GM21717 (cell line): ENCODE results near the gene CYP4F2.
"Not testable (repeated sequence)": the region's sequence is repeated elsewhere in the genome, so short reads cannot be mapped to it uniquely, and the experiment has no call there.

Experiments
- ATAC-seq: cut with Tn5 transposase; IDR thresholded peaks from one replicate; pipeline ENCODE4 v1.9.1; 2021; ENCODE audit warnings: mild to moderate bottlenecking, moderate library complexity; ENCODE audit not compliant: unreplicated experiment

The CYP4F2 gene

GRCh38 chr19:15860522-15860921 is 37.4 kb downstream of the CYP4F2 start:
- no peak for ATAC-seq

- no peak for ATAC-seq
These were observed 38.7 kb downstream of the CYP4F2 start for GRCh38 chr19:15859187-15859586.

GRCh38 chr19:15850385-15850784 is 47.5 kb downstream of the CYP4F2 start:
- ATAC-seq = no peak

GRCh38 chr19:15846923-15847322 is 51.0 kb downstream of the CYP4F2 start:
- ATAC-seq = no peak

GRCh38 chr19:15843894-15844222 is 54.0 kb downstream of the CYP4F2 start:
- not testable (repeated sequence) for ATAC-seq

GRCh38 chr19:15843203-15843893 is 54.5 kb downstream of the CYP4F2 start:
- ATAC-seq = no peak

- ATAC-seq = no peak
These were observed 55.9 kb downstream of the CYP4F2 start for GRCh38 chr19:15841875-15842569.

GRCh38 chr19:15840833-15841232 is 57.0 kb downstream of the CYP4F2 start:
- no peak for ATAC-seq

- ATAC-seq = not testable (repeated sequence)
These were observed 58.0 kb downstream of the CYP4F2 start for GRCh38 chr19:15839888-15840287.

- no peak for ATAC-seq
These were observed 59.5 kb downstream of the CYP4F2 start for GRCh38 chr19:15838351-15838750.

GRCh38 chr19:15837221-15837731 is 60.6 kb downstream of the CYP4F2 start:
- no peak for ATAC-seq

GRCh38 chr19:15836330-15837220 is 61.3 kb downstream of the CYP4F2 start:
- ATAC-seq = peak; percentile 92

- ATAC-seq = not testable (repeated sequence)
These were observed 62.1 kb downstream of the CYP4F2 start for GRCh38 chr19:15835565-15836329.

GRCh38 chr19:15834232-15834631 is 63.6 kb downstream of the CYP4F2 start:
- ATAC-seq = not testable (repeated sequence)

GRCh38 chr19:15831626-15832025 is 66.2 kb downstream of the CYP4F2 start:
- no peak for ATAC-seq

- ATAC-seq = no peak
These were observed 68.1 kb downstream of the CYP4F2 start for GRCh38 chr19:15829786-15830185.

- ATAC-seq = no peak
These were observed 68.6 kb downstream of the CYP4F2 start for GRCh38 chr19:15829306-15829698.

- ATAC-seq = not testable (repeated sequence)
These were observed 69.1 kb downstream of the CYP4F2 start for GRCh38 chr19:15828611-15829305.

GRCh38 chr19:15828121-15828610 is 69.7 kb downstream of the CYP4F2 start:
- no peak for ATAC-seq
